H1 (cell line): ENCODE results near the gene SENP2. TPM values are rescaled to one million over a fixed set of nuclear protein-coding genes. Genes with fewer than 3 reads are reported as not detected.

Experiments
- BCL11A ChIP-seq, 2 experiments: IDR thresholded peaks; one replicate each; pipeline ENCODE4 v1.6.1; 2011; ENCODE audit warnings: low read depth in 2 of 2, low read length in 2 of 2, mild to moderate bottlenecking in 2 of 2
- HDAC2 ChIP-seq, 2 experiments: fragments of 300-600 bp in 1 of 2; sonication (generic) in 1 of 2; IDR thresholded peaks; 2 replicates each; pipeline ENCODE4 v1.6.1; 2011 to 2012; ENCODE audit warnings: low read depth in 2 of 2, low read length in 2 of 2, mild to moderate bottlenecking in 2 of 2, moderate library complexity in 2 of 2, borderline replicate concordance in 1 of 2, inconsistent platforms in 1 of 2
- JUN ChIP-seq: IDR thresholded peaks from 2 replicates; pipeline ENCODE4 v1.6.1; 2011; ENCODE audit warnings: low read depth, mild to moderate bottlenecking, improper control_type of control experiment, low read length
- JUND ChIP-seq: IDR thresholded peaks from 2 replicates; pipeline ENCODE4 v1.6.1; 2011; ENCODE audit warnings: mild to moderate bottlenecking, improper control_type of control experiment, low read length
- NANOG ChIP-seq: IDR thresholded peaks from 2 replicates; pipeline ENCODE4 v1.6.1; 2011; ENCODE audit warnings: low read length, low read depth, mild to moderate bottlenecking, inconsistent platforms; ENCODE audit not compliant: insufficient read depth, poor library complexity, severe bottlenecking
- RBBP5 ChIP-seq: IDR thresholded peaks from 2 replicates; pipeline ENCODE4 v1.7.1; 2012; ENCODE audit warnings: low read depth, mild to moderate bottlenecking, inconsistent platforms, low read length, moderate library complexity, borderline replicate concordance
- SAP30 ChIP-seq: fragments of 300-600 bp; sonication (generic); IDR thresholded peaks from 2 replicates; pipeline ENCODE4 v1.7.1; 2012; ENCODE audit warnings: low read length, moderate library complexity, mild to moderate bottlenecking, inconsistent platforms; ENCODE audit not compliant: insufficient read depth, insufficient replicate concordance
- SIRT6 ChIP-seq: IDR thresholded peaks from one replicate; pipeline ENCODE4 v1.7.1; 2012; ENCODE audit warnings: low read length, inconsistent platforms
- polyA plus RNA-seq, 7 experiments: library from polyadenylated mRNA; depleted of rRNA in 3 of 7; stranded (reverse) in 5 of 7; unstranded in 2 of 7; fragments of >200 nt in 5 of 7; fragments of 200-250 nt in 2 of 7; gene quantifications; 1 replicate in 5 of 7; 2 replicates in 1 of 7; 4 replicates in 1 of 7; pipeline versions ENCODE4 v1.2.1 to v1.2.3, GENCODE V29; 2011 to 2013; ENCODE audit warnings: missing spikeins in 2 of 7, mixed read lengths in 2 of 7
- total RNA-seq: library from RNA; stranded (reverse); fragmentation: NEBNext Ultra II Directional; extraction: Animal tissue kit (Norgen Biotek cat#: 25700); gene quantifications from 2 replicates; pipeline ENCODE4 v1.2.1, GENCODE V29; 2021
- TF ChIP-seq, protein P1 (sequence below): fragments of 300-600 bp; sonication (generic); IDR thresholded peaks from 2 replicates; pipeline ENCODE4 v1.7.1; 2012; ENCODE audit warnings: low read length, moderate library complexity, mild to moderate bottlenecking, inconsistent platforms; ENCODE audit not compliant: insufficient replicate concordance
- TF ChIP-seq, protein P2 (sequence below): IDR thresholded peaks from 2 replicates; pipeline ENCODE4 v1.6.1; 2011; ENCODE audit warnings: low read depth, mild to moderate bottlenecking, low read length; ENCODE audit not compliant: insufficient read depth

SENP2 gene
- total and polyA plus RNA-seq, 2 of the 8 experiments (the other 6 are each of a cell fraction or from before 2014, with no cell fraction given), result 25.2 to 69.3 TPM

DNA sequence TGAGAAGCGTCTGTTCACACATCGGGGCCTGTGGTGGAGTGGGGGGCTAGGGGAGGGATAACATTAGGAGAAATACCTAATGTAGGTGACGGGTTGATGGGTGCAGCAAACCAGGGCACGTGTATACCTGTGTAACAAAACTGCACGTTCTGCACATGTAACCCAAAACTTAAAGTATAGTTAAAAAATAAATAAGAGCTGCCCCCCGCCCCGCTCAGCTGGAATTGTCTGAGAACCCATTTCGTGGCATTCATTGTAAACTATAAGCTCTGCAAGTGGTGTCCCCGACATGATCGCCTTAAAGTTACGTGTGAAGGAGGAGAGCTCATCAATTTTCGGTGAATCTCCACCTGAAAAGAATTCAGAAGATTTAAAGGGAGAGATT lies 26.4 kb upstream of the SENP2 start (continued):
- TF ChIP-seq, protein P1, sequence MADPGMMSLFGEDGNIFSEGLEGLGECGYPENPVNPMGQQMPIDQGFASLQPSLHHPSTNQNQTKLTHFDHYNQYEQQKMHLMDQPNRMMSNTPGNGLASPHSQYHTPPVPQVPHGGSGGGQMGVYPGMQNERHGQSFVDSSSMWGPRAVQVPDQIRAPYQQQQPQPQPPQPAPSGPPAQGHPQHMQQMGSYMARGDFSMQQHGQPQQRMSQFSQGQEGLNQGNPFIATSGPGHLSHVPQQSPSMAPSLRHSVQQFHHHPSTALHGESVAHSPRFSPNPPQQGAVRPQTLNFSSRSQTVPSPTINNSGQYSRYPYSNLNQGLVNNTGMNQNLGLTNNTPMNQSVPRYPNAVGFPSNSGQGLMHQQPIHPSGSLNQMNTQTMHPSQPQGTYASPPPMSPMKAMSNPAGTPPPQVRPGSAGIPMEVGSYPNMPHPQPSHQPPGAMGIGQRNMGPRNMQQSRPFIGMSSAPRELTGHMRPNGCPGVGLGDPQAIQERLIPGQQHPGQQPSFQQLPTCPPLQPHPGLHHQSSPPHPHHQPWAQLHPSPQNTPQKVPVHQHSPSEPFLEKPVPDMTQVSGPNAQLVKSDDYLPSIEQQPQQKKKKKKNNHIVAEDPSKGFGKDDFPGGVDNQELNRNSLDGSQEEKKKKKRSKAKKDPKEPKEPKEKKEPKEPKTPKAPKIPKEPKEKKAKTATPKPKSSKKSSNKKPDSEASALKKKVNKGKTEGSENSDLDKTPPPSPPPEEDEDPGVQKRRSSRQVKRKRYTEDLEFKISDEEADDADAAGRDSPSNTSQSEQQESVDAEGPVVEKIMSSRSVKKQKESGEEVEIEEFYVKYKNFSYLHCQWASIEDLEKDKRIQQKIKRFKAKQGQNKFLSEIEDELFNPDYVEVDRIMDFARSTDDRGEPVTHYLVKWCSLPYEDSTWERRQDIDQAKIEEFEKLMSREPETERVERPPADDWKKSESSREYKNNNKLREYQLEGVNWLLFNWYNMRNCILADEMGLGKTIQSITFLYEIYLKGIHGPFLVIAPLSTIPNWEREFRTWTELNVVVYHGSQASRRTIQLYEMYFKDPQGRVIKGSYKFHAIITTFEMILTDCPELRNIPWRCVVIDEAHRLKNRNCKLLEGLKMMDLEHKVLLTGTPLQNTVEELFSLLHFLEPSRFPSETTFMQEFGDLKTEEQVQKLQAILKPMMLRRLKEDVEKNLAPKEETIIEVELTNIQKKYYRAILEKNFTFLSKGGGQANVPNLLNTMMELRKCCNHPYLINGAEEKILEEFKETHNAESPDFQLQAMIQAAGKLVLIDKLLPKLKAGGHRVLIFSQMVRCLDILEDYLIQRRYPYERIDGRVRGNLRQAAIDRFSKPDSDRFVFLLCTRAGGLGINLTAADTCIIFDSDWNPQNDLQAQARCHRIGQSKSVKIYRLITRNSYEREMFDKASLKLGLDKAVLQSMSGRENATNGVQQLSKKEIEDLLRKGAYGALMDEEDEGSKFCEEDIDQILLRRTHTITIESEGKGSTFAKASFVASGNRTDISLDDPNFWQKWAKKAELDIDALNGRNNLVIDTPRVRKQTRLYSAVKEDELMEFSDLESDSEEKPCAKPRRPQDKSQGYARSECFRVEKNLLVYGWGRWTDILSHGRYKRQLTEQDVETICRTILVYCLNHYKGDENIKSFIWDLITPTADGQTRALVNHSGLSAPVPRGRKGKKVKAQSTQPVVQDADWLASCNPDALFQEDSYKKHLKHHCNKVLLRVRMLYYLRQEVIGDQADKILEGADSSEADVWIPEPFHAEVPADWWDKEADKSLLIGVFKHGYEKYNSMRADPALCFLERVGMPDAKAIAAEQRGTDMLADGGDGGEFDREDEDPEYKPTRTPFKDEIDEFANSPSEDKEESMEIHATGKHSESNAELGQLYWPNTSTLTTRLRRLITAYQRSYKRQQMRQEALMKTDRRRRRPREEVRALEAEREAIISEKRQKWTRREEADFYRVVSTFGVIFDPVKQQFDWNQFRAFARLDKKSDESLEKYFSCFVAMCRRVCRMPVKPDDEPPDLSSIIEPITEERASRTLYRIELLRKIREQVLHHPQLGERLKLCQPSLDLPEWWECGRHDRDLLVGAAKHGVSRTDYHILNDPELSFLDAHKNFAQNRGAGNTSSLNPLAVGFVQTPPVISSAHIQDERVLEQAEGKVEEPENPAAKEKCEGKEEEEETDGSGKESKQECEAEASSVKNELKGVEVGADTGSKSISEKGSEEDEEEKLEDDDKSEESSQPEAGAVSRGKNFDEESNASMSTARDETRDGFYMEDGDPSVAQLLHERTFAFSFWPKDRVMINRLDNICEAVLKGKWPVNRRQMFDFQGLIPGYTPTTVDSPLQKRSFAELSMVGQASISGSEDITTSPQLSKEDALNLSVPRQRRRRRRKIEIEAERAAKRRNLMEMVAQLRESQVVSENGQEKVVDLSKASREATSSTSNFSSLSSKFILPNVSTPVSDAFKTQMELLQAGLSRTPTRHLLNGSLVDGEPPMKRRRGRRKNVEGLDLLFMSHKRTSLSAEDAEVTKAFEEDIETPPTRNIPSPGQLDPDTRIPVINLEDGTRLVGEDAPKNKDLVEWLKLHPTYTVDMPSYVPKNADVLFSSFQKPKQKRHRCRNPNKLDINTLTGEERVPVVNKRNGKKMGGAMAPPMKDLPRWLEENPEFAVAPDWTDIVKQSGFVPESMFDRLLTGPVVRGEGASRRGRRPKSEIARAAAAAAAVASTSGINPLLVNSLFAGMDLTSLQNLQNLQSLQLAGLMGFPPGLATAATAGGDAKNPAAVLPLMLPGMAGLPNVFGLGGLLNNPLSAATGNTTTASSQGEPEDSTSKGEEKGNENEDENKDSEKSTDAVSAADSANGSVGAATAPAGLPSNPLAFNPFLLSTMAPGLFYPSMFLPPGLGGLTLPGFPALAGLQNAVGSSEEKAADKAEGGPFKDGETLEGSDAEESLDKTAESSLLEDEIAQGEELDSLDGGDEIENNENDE, result no peak
- TF ChIP-seq HDAC2 (IDR thresholded peaks at IDR 0.05; ENCODE audit: borderline replicate concordance in 1 of 2, low read depth in 2 of 2, low read length in 2 of 2), result no peak
- no peak for TF ChIP-seq JUN
- no peak for TF ChIP-seq SIRT6
- no peak for TF ChIP-seq JUND
- TF ChIP-seq SAP30, result no peak
- TF ChIP-seq, protein P2, sequence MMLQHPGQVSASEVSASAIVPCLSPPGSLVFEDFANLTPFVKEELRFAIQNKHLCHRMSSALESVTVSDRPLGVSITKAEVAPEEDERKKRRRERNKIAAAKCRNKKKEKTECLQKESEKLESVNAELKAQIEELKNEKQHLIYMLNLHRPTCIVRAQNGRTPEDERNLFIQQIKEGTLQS, result no peak
- no peak for TF ChIP-seq RBBP5
- no peak for TF ChIP-seq BCL11A (IDR thresholded peaks at IDR 0.05; ENCODE audit: low read depth in 2 of 2, low read length in 2 of 2)
- no peak for TF ChIP-seq NANOG
- TF ChIP-seq, all 59 proteins: peak for 0
